Right forelimb (tissue), 1 donor: ENCODE measurements around the gene AEN.

ENCODE experiments used
- DNase-seq: peaks from one replicate; pipeline ENCODE4 v3.0.0-alpha.2; 2018

AEN gene

GRCh38 chr15:88613074-88613944 lies 7.8 kb upstream of the AEN start:
- DNase-seq: no peak

GRCh38 chr15:88615303-88616107 lies 5.6 kb upstream of the AEN start:
- DNase-seq: no peak

GRCh38 chr15:88616240-88616639 lies 4.9 kb upstream of the AEN start:
- no peak for DNase-seq

- no peak for DNase-seq
These were observed 4.0 kb upstream of the AEN start for GRCh38 chr15:88617031-88617722.

GRCh38 chr15:88617790-88618189 lies 3.4 kb upstream of the AEN start:
- no peak for DNase-seq

GRCh38 chr15:88618686-88619085 lies 2.5 kb upstream of the AEN start:
- no peak for DNase-seq

- DNase-seq: no peak
These were observed 1.3 kb upstream of the AEN start for GRCh38 chr15:88619796-88620195.

- DNase-seq: no peak
These were observed 857 bp downstream of the AEN start for GRCh38 chr15:88621789-88622604.

- DNase-seq: no peak
These were observed 1.4 kb downstream of the AEN start for GRCh38 chr15:88622605-88622975.

GRCh38 chr15:88623061-88623460 lies 1.9 kb downstream of the AEN start:
- no peak for DNase-seq

GRCh38 chr15:88623632-88624031 lies 2.5 kb downstream of the AEN start:
- DNase-seq: no peak

- no peak for DNase-seq
These were observed 3.2 kb downstream of the AEN start for GRCh38 chr15:88624156-88624970.

GRCh38 chr15:88624971-88625490 lies 3.9 kb downstream of the AEN start:
- DNase-seq: no peak

GRCh38 chr15:88625943-88626741 lies 5.0 kb downstream of the AEN start:
- DNase-seq: no peak

GRCh38 chr15:88627463-88627862 lies 6.3 kb downstream of the AEN start:
- no peak for DNase-seq

GRCh38 chr15:88628018-88628654 lies 7.0 kb downstream of the AEN start:
- no peak for DNase-seq

- DNase-seq: no peak
These were observed 7.9 kb downstream of the AEN start for GRCh38 chr15:88629071-88629470.

- no peak for DNase-seq
These were observed 9.1 kb downstream of the AEN start for GRCh38 chr15:88630141-88630721.

GRCh38 chr15:88630798-88631463 lies 9.8 kb downstream of the AEN start:
- no peak for DNase-seq
